Measurements from ENCODE around the gene EPHA8.

Gene EPHA8

GRCh38 chr1:22600071-22600816, 37.0 kb downstream of the EPHA8 start:
- no peak overlapping the region for H2AK5ac ChIP-seq (ENCODE audit: low read depth, low read length)
- H3K4ac ChIP-seq (ENCODE audit: low read length), result no peak overlapping the region
- no peak overlapping the region for H4K8ac ChIP-seq (ENCODE audit: low read depth, low read length)
- peaks cover 0 to 57% (median 0%) of the 10 kb centered on the region in 3 experiments for H3K27me3 ChIP-seq (ENCODE audit: control insufficient read depth in 3 of 3, insufficient read depth in 3 of 3, low read depth in 1 of 3, low read length in 3 of 3)
- peak overlapping the region; percentile 41 for H3K18ac ChIP-seq (ENCODE audit: low read length)
- no peak overlapping the region for H2BK5ac ChIP-seq (ENCODE audit: low read length)
- H3K4me2 ChIP-seq (ENCODE audit: insufficient read depth, low read length, poor library complexity, severe bottlenecking), result no peak overlapping the region
- no peak overlapping the region for H3K9ac ChIP-seq (ENCODE audit: low read depth, low read length, poor library complexity)
- H4K91ac ChIP-seq (ENCODE audit: low read depth, low read length, poor library complexity), result no peak overlapping the region
- WGBS, 2 donors (ENCODE audit: extremely low coverage in 2 of 2, insufficient read length in 2 of 2, insufficient replicate concordance in 1 of 2), result no CpG with 5 or more reads among the region's 22 CpGs
- no peak overlapping the region for H2AFZ ChIP-seq (ENCODE audit: low read length)
- no peaks in the 10 kb centered on the region for H3K9me3 ChIP-seq (replicated peaks in 1 of 2; ENCODE audit: control insufficient read depth in 2 of 2, insufficient read depth in 1 of 2, low read depth in 1 of 2, low read length in 2 of 2)
- no peaks in the 10 kb centered on the region for H3K4me1 ChIP-seq (ENCODE audit: control insufficient read depth in 2 of 2, insufficient read depth in 1 of 2, low read depth in 1 of 2, low read length in 2 of 2)
- no peak overlapping the region for H2BK120ac ChIP-seq (ENCODE audit: low read depth, low read length)
- no peak for DNase-seq (ENCODE audit: low spot score)
- no peak overlapping the region for H3K4me3 ChIP-seq (ENCODE audit: low read length in 2 of 2)
- no peak overlapping the region for H3K27ac ChIP-seq (replicated peaks; ENCODE audit: low read length)
- no peaks in the 10 kb centered on the region for H3K36me3 ChIP-seq (replicated peaks in 1 of 2; ENCODE audit: control insufficient read depth in 2 of 2, insufficient read depth in 2 of 2, low read length in 2 of 2)
- peak overlapping the region; percentile 90 for H3K14ac ChIP-seq (ENCODE audit: low read length)
- no peak overlapping the region for H2BK15ac ChIP-seq (ENCODE audit: low read length)
- no peak overlapping the region for H2BK12ac ChIP-seq (ENCODE audit: low read length)
- no peaks in the 10 kb centered on the region for H3K79me1 ChIP-seq (ENCODE audit: low read depth, low read length)
- no peak overlapping the region for H3K23ac ChIP-seq (ENCODE audit: low read depth, low read length, poor library complexity)

- no peak overlapping the region for H2BK15ac ChIP-seq (ENCODE audit: low read length)
- H2BK12ac ChIP-seq (ENCODE audit: low read length), result peak overlapping the region; percentile 6
- no peaks in the 10 kb centered on the region for H3K9me3 ChIP-seq (replicated peaks in 1 of 2; ENCODE audit: control insufficient read depth in 2 of 2, insufficient read depth in 1 of 2, low read depth in 1 of 2, low read length in 2 of 2)
- H3K4me1 ChIP-seq (ENCODE audit: control insufficient read depth in 2 of 2, insufficient read depth in 1 of 2, low read depth in 1 of 2, low read length in 2 of 2), result no peaks in the 10 kb centered on the region
- no peak overlapping the region for H2BK5ac ChIP-seq (ENCODE audit: low read length)
- no peak overlapping the region for H2AK5ac ChIP-seq (ENCODE audit: low read depth, low read length)
- no peak overlapping the region for H2BK120ac ChIP-seq (ENCODE audit: low read depth, low read length)
- no peaks in the 10 kb centered on the region for H3K36me3 ChIP-seq (replicated peaks in 1 of 2; ENCODE audit: control insufficient read depth in 2 of 2, insufficient read depth in 2 of 2, low read length in 2 of 2)
- H3K27ac ChIP-seq (replicated peaks; ENCODE audit: low read length), result no peak overlapping the region
- H3K27me3 ChIP-seq (ENCODE audit: control insufficient read depth in 3 of 3, insufficient read depth in 3 of 3, low read depth in 1 of 3, low read length in 3 of 3), result peaks cover 0 to 56% (median 0%) of the 10 kb centered on the region in 3 experiments
- WGBS, 2 donors (ENCODE audit: extremely low coverage in 2 of 2, insufficient read length in 2 of 2, insufficient replicate concordance in 1 of 2), result no CpG with 5 or more reads among the region's 39 CpGs
- H3K9ac ChIP-seq (ENCODE audit: low read depth, low read length, poor library complexity), result no peak overlapping the region
- no peak overlapping the region for H3K4me2 ChIP-seq (ENCODE audit: insufficient read depth, low read length, poor library complexity, severe bottlenecking)
- no peak for DNase-seq (ENCODE audit: low spot score)
- no peak overlapping the region for H4K8ac ChIP-seq (ENCODE audit: low read depth, low read length)
- H2AFZ ChIP-seq (ENCODE audit: low read length), result no peak overlapping the region
- peak overlapping the region; percentile 80 for H3K18ac ChIP-seq (ENCODE audit: low read length)
- peak overlapping the region; percentile 80 for H3K23ac ChIP-seq (ENCODE audit: low read depth, low read length, poor library complexity)
- no peak overlapping the region for H4K91ac ChIP-seq (ENCODE audit: low read depth, low read length, poor library complexity)
- no peaks in the 10 kb centered on the region for H3K79me1 ChIP-seq (ENCODE audit: low read depth, low read length)
- no peak overlapping the region for H3K4me3 ChIP-seq (ENCODE audit: low read length in 2 of 2)
- no peak overlapping the region for H3K4ac ChIP-seq (ENCODE audit: low read length)
- H3K14ac ChIP-seq (ENCODE audit: low read length), result peak overlapping the region; percentile 90
Measured at GRCh38 chr1:22600817-22601605, 37.7 kb downstream of the EPHA8 start.

- peak overlapping the region; percentile 48 for H3K18ac ChIP-seq (ENCODE audit: low read length)
- H4K8ac ChIP-seq (ENCODE audit: low read depth, low read length), result no peak overlapping the region
- no peak overlapping the region for H3K14ac ChIP-seq (ENCODE audit: low read length)
- no peaks in the 10 kb centered on the region for H3K36me3 ChIP-seq (replicated peaks in 1 of 2; ENCODE audit: control insufficient read depth in 2 of 2, insufficient read depth in 2 of 2, low read length in 2 of 2)
- H2BK15ac ChIP-seq (ENCODE audit: low read length), result no peak overlapping the region
- H2AFZ ChIP-seq (ENCODE audit: low read length), result no peak overlapping the region
- no peak overlapping the region for H2BK12ac ChIP-seq (ENCODE audit: low read length)
- no peak overlapping the region for H3K4me3 ChIP-seq (ENCODE audit: low read length in 2 of 2)
- DNase-seq (ENCODE audit: low spot score), result no peak
- no peak overlapping the region for H2AK5ac ChIP-seq (ENCODE audit: low read depth, low read length)
- H2BK5ac ChIP-seq (ENCODE audit: low read length), result no peak overlapping the region
- no peak overlapping the region for H2BK120ac ChIP-seq (ENCODE audit: low read depth, low read length)
- H3K27me3 ChIP-seq (ENCODE audit: control insufficient read depth in 3 of 3, insufficient read depth in 3 of 3, low read depth in 1 of 3, low read length in 3 of 3), result peaks cover 0 to 58% (median 0%) of the 10 kb centered on the region in 3 experiments
- WGBS, 2 donors (ENCODE audit: extremely low coverage in 2 of 2, insufficient read length in 2 of 2, insufficient replicate concordance in 1 of 2), result no CpG with 5 or more reads among the region's 12 CpGs
- no peaks in the 10 kb centered on the region for H3K9me3 ChIP-seq (replicated peaks in 1 of 2; ENCODE audit: control insufficient read depth in 2 of 2, insufficient read depth in 1 of 2, low read depth in 1 of 2, low read length in 2 of 2)
- no peak overlapping the region for H3K27ac ChIP-seq (replicated peaks; ENCODE audit: low read length)
- H3K4me1 ChIP-seq (ENCODE audit: control insufficient read depth in 2 of 2, insufficient read depth in 1 of 2, low read depth in 1 of 2, low read length in 2 of 2), result no peaks in the 10 kb centered on the region
- H3K9ac ChIP-seq (ENCODE audit: low read depth, low read length, poor library complexity), result no peak overlapping the region
- no peak overlapping the region for H4K91ac ChIP-seq (ENCODE audit: low read depth, low read length, poor library complexity)
- H3K4me2 ChIP-seq (ENCODE audit: insufficient read depth, low read length, poor library complexity, severe bottlenecking), result no peak overlapping the region
- peak overlapping the region; percentile 80 for H3K23ac ChIP-seq (ENCODE audit: low read depth, low read length, poor library complexity)
- no peaks in the 10 kb centered on the region for H3K79me1 ChIP-seq (ENCODE audit: low read depth, low read length)
- H3K4ac ChIP-seq (ENCODE audit: low read length), result no peak overlapping the region
Measured at GRCh38 chr1:22601610-22602009, 38.3 kb downstream of the EPHA8 start.

- Histone ChIP-seq H3K14ac (ENCODE audit: low read length) (no peak overlapping the region), H3K23ac (ENCODE audit: low read depth, low read length, poor library complexity) (peak overlapping the region; percentile 80), H3K9me3 (replicated peaks in 1 of 2; ENCODE audit: control insufficient read depth in 2 of 2, insufficient read depth in 1 of 2, low read depth in 1 of 2, low read length in 2 of 2) (no peaks in the 10 kb centered on the region), H2BK120ac (ENCODE audit: low read depth, low read length) (no peak overlapping the region), H3K4ac (ENCODE audit: low read length) (no peak overlapping the region), H3K36me3 (replicated peaks in 1 of 2; ENCODE audit: control insufficient read depth in 2 of 2, insufficient read depth in 2 of 2, low read length in 2 of 2) (no peaks in the 10 kb centered on the region), H2BK15ac (ENCODE audit: low read length) (no peak overlapping the region), H4K8ac (ENCODE audit: low read depth, low read length) (no peak overlapping the region), H3K4me1 (ENCODE audit: control insufficient read depth in 2 of 2, insufficient read depth in 1 of 2, low read depth in 1 of 2, low read length in 2 of 2) (no peaks in the 10 kb centered on the region), H2BK12ac (ENCODE audit: low read length) (no peak overlapping the region), H3K27me3 (ENCODE audit: control insufficient read depth in 3 of 3, insufficient read depth in 3 of 3, low read depth in 1 of 3, low read length in 3 of 3) (peaks cover 0 to 61% (median under 1%) of the 10 kb centered on the region in 3 experiments), H3K27ac (replicated peaks; ENCODE audit: low read length) (no peak overlapping the region), H2AK5ac (ENCODE audit: low read depth, low read length) (no peak overlapping the region), H3K79me1 (ENCODE audit: low read depth, low read length) (no peaks in the 10 kb centered on the region), H2AFZ (ENCODE audit: low read length) (no peak overlapping the region), H3K9ac (ENCODE audit: low read depth, low read length, poor library complexity) (peak overlapping the region; percentile 18), H3K4me3 (ENCODE audit: low read length in 2 of 2) (peak overlapping the region in 1 of 2 donors; percentile 3), H3K4me2 (ENCODE audit: insufficient read depth, low read length, poor library complexity, severe bottlenecking) (no peak overlapping the region), H3K18ac (ENCODE audit: low read length) (no peak overlapping the region), H2BK5ac (ENCODE audit: low read length) (peak overlapping the region; percentile 29), H4K91ac (ENCODE audit: low read depth, low read length, poor library complexity) (no peak overlapping the region)
- no CpG with 5 or more reads among the region's 18 CpGs for WGBS, 2 donors (ENCODE audit: extremely low coverage in 2 of 2, insufficient read length in 2 of 2, insufficient replicate concordance in 1 of 2)
- no peak for DNase-seq (ENCODE audit: low spot score)
Measured at GRCh38 chr1:22602060-22602740, 38.9 kb downstream of the EPHA8 start.

Measured in neuronal stem cell (in vitro differentiated cells).